Activated naive CD8-positive, alpha-beta T cell (primary cell): Measurements from ENCODE around the gene GRIPAP1.

Experiments used
- H3K27ac Mint-ChIP-seq: one replicate; pipeline ENCODE4 v1.8.0; 2021; ENCODE audit warnings: mixed read lengths
- H3K27me3 Mint-ChIP-seq: one replicate; pipeline ENCODE4 v1.8.0; 2021; ENCODE audit warnings: mixed read lengths
- H3K36me3 Mint-ChIP-seq: one replicate; pipeline ENCODE4 v1.8.0; 2021; ENCODE audit warnings: mixed read lengths
- H3K4me1 Mint-ChIP-seq: one replicate; pipeline ENCODE4 v1.8.0; 2021; ENCODE audit warnings: low read depth, mixed read lengths
- H3K4me3 Mint-ChIP-seq: one replicate; pipeline ENCODE4 v1.8.0; 2021; ENCODE audit warnings: mild to moderate bottlenecking, mixed read lengths
- H3K9me3 Mint-ChIP-seq: one replicate; pipeline ENCODE4 v1.8.0; 2021; ENCODE audit warnings: low read depth, mixed read lengths

Gene GRIPAP1

DNA sequence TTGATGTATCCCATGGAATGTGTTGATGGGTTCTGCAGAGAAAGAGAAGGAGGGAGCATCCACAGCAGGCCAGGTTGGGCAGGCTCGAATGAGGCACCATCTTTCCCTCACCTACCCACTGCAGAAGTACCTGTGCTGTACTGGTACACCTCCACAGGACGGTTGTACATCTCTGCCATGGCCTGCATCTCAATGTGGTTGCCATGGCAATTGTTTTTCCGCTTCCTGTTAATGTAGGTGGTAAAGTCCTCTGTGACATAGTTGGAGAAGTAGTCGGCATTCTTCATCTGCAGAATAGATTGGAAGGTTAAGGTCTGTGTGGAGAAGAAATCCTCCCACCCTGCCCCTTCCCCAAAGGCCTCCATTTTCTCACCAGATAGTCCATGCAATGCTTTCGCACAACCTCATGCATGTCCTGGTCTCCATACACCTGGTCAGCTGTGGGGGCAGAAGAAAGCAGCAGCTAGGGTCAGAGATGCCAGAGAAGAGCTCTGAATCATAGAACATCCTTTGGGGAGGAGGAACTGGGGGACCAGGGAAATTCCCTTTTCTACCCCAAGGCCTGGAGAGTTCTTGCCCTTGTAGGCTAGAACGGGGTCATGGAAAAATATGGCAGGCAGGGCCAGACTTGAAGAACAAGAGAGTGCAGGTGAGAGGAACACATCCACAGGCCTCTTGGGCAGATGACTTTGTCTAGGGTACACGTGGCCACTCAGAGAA is 67.3 kb downstream of the GRIPAP1 start:
- H3K4me1 Mint-ChIP-seq: peaks cover 63% of the 10 kb centered on the region
- no peaks in the 10 kb centered on the region for H3K9me3 Mint-ChIP-seq
- H3K36me3 Mint-ChIP-seq: peaks cover 15% of the 10 kb centered on the region
- H3K4me3 Mint-ChIP-seq: peak overlapping the region; percentile 58
- H3K27ac Mint-ChIP-seq: peak overlapping the region; percentile 98
- H3K27me3 Mint-ChIP-seq: no peaks in the 10 kb centered on the region

DNA sequence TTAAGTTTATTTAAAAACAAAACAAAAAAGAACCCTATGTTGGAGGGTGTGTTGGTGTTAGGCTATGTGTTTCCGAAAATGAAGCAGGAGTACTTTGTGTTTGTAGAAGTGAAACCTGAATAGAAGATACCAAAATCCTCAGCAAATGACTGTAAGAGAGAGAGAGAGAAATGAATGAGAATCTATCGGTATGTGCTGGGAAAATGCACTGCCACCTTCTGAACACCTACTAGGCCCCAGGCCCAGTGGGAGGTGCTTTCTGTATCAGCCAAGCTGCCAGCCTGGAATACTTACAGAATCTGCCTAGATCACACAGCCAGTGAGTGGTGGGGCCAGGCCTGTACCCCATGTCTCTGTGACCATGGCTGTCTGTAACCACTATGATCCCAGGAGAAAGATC is 68.3 kb downstream of the GRIPAP1 start:
- peaks cover 15% of the 10 kb centered on the region for H3K36me3 Mint-ChIP-seq
- peaks cover 53% of the 10 kb centered on the region for H3K4me1 Mint-ChIP-seq
- H3K9me3 Mint-ChIP-seq: no peaks in the 10 kb centered on the region
- H3K27me3 Mint-ChIP-seq: no peaks in the 10 kb centered on the region
- H3K27ac Mint-ChIP-seq: peak overlapping the region; percentile 98
- H3K4me3 Mint-ChIP-seq: peak overlapping the region; percentile 51

DNA sequence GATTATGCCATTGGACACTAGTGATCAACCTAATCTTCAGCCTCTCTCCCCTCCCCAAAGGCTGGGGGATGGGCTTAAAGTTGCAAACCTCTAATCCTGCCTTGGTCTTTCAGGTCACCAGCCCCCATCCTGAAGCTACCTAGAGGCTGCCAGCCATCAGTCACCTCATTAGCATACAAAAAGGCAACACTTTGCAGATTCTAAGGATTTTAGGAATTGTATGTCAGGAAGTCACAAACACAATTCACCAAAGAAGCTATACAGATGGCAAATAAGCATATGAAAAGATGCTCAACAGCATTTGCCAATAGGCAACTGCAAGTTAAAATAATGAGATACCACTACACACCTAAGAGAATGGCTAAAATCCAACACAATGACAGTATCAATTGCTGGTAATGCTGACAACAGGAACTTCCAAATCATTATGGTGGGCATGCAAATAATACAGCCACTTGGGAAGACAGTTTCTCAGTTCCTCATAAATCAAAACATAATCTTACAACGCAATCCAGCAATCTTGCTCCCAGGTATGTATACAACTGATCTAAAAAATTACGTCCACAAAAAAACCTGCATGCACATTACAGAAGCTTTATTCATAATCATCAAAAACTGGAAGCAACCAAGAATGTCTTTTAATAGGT is 74.2 kb downstream of the GRIPAP1 start:
- H3K36me3 Mint-ChIP-seq: peaks cover 6% of the 10 kb centered on the region
- H3K27me3 Mint-ChIP-seq: no peaks in the 10 kb centered on the region
- no peaks in the 10 kb centered on the region for H3K9me3 Mint-ChIP-seq
- peaks cover 27% of the 10 kb centered on the region for H3K4me1 Mint-ChIP-seq
- no peak overlapping the region for H3K4me3 Mint-ChIP-seq
- H3K27ac Mint-ChIP-seq: peak overlapping the region; percentile 50

GRCh38 chrX:48927123-48927522 is 74.9 kb downstream of the GRIPAP1 start:
- no peak overlapping the region for H3K4me3 Mint-ChIP-seq
- peak overlapping the region; percentile 1 for H3K27ac Mint-ChIP-seq
- H3K9me3 Mint-ChIP-seq: no peaks in the 10 kb centered on the region
- peaks cover 5% of the 10 kb centered on the region for H3K36me3 Mint-ChIP-seq
- H3K4me1 Mint-ChIP-seq: peaks cover 30% of the 10 kb centered on the region
- no peaks in the 10 kb centered on the region for H3K27me3 Mint-ChIP-seq

- Mint-ChIP-seq H3K27ac (peak overlapping the region; percentile 86), H3K9me3 (no peaks in the 10 kb centered on the region), H3K27me3 (no peaks in the 10 kb centered on the region), H3K4me1 (peaks cover 48% of the 10 kb centered on the region), H3K36me3 (peaks cover 3% of the 10 kb centered on the region), H3K4me3 (peak overlapping the region; percentile 15)
Observed at GRCh38 chrX:48924270-48924669, 77.8 kb downstream of the GRIPAP1 start.

GRCh38 chrX:48923771-48924170 is 78.3 kb downstream of the GRIPAP1 start:
- Mint-ChIP-seq H3K4me1 (peaks cover 50% of the 10 kb centered on the region), H3K27me3 (no peaks in the 10 kb centered on the region), H3K27ac (peak overlapping the region; percentile 87), H3K36me3 (peaks cover 3% of the 10 kb centered on the region), H3K4me3 (peak overlapping the region; percentile 15), H3K9me3 (no peaks in the 10 kb centered on the region)
